Fibroblast of mammary gland (primary cell): ENCODE results near the gene LRRC59.
A peak's percentile ranks its signal among the peaks of the same experiment; 100 is the strongest.
"Not testable (repeated sequence)": the region's sequence is repeated elsewhere in the genome, so short reads cannot be mapped to it uniquely, and the experiment has no call there.

Source experiments
- DNase-seq: peaks from one replicate; pipeline ENCODE4 v3.0.0-alpha.2; 2010; ENCODE audit warnings: low read depth
- H3K4me3 ChIP-seq: 2 replicates; pipeline ENCODE4 v1.5.1; 2011; ENCODE audit warnings: low read depth, mild to moderate bottlenecking, low read length, moderate library complexity; ENCODE audit not compliant: control insufficient read depth
- CTCF ChIP-seq: conservative IDR thresholded peaks from 2 replicates; pipeline ENCODE4 v1.5.1; 2011; ENCODE audit warnings: low read depth, low read length, inconsistent platforms; ENCODE audit not compliant: control insufficient read depth, insufficient read depth

The LRRC59 gene

DNA sequence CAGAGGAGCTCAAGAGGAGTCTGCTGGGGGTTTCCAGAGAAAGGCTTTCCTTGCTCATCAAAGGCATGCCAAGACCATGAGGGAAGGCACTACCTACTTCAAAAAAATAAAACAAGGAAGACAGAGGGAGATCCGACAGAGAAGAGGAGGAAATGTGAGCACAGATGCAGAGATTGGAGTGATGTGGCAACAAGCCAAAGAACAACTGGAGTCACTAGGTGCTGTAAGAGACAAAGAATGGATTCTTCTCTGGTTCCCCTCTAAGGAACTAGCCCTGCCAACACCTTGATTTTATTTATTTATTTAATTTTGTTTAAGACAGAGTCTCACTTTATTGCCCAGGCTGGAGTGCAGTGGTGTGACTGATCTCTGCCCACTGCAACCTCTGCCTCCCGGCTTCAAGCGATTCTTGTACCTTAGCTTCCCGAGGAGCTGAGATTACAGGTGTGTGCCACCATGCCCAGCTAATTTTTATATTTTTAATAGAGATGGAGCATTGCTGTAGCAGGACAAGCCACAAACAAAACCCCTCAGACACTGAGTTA is 14.9 kb upstream of the LRRC59 start:
- no peak for DNase-seq
- no peak overlapping the region for H3K4me3 ChIP-seq
- TF ChIP-seq CTCF, result no peak

DNA sequence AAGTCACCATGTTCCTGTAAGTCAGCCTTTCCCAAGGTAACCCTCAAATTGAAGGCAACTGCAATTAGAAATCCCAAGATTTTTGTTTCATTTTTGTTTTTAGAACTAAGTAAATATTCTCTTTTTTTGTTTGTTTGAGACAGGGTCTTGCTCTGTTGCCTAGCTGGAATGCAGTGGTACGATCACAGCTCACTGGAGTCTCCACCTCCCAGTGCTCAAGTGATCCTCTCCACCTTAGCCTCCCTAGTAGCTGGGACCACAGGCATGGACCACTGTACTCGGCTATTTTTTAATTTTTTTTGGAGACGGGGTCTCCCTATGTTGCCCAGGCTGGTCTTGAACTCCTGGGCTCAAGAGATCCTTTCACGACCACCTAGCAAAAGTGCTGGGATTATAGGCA is 10.6 kb upstream of the LRRC59 start:
- TF ChIP-seq CTCF, result no peak
- no peak for DNase-seq
- no peak overlapping the region for H3K4me3 ChIP-seq

GRCh38 chr17:50406578-50406977 is 9.3 kb upstream of the LRRC59 start:
- H3K4me3 ChIP-seq, result no peak overlapping the region
- DNase-seq, result no peak
- TF ChIP-seq CTCF, result no peak

GRCh38 chr17:50405351-50405750 is 8.0 kb upstream of the LRRC59 start:
- DNase-seq, result not testable (repeated sequence)

GRCh38 chr17:50399591-50399990 is 2.3 kb upstream of the LRRC59 start:
- not testable (repeated sequence) for H3K4me3 ChIP-seq, DNase-seq

More at GRCh38 chr17:50405351-50405750, 8.0 kb upstream of the LRRC59 start:
- not testable (repeated sequence) for H3K4me3 ChIP-seq

DNA sequence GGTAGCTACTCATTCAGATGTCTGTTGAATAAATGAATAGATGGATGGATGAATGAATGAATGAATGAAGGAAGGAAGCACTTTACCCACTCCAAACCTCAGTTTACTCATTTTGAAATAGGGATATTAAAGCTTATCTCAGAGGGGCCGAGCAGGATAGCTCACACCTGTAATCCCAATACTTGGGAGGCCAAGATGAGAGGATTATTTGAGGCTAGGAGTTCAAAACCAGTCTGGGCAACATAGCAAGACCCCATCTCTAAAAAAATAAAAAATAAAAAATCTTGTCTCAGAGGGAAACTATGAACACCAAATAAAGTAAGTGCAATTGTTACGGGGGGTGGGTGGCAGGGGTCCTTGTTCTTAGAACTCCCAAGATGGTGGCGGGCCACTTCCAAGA is 1.3 kb upstream of the LRRC59 start:
- not testable (repeated sequence) for H3K4me3 ChIP-seq

DNA sequence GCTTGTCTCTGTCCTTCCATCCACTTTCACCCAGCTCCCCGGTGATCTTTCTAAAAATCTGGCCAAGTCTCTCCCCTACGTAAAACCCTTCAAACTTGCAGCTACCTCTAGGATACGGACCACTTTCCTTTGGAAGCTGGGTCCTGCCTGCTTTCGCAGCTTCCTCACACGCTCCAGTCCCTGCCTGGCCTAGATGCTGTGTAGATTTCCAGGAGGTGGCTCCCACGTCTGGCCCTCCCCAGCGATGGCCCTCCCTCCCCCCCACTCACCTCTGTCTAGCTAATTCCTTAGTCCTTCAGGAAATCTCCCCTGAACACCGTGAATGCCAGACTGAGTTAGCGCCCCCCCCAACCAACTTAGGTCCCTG is 579 bp upstream of the LRRC59 start:
- TF ChIP-seq CTCF, result no peak
- peak overlapping the region; percentile 99 for H3K4me3 ChIP-seq
- DNase-seq, result no peak

More for the DNA sequence above, 1.3 kb upstream of the LRRC59 start:
- not testable (repeated sequence) for DNase-seq

DNA sequence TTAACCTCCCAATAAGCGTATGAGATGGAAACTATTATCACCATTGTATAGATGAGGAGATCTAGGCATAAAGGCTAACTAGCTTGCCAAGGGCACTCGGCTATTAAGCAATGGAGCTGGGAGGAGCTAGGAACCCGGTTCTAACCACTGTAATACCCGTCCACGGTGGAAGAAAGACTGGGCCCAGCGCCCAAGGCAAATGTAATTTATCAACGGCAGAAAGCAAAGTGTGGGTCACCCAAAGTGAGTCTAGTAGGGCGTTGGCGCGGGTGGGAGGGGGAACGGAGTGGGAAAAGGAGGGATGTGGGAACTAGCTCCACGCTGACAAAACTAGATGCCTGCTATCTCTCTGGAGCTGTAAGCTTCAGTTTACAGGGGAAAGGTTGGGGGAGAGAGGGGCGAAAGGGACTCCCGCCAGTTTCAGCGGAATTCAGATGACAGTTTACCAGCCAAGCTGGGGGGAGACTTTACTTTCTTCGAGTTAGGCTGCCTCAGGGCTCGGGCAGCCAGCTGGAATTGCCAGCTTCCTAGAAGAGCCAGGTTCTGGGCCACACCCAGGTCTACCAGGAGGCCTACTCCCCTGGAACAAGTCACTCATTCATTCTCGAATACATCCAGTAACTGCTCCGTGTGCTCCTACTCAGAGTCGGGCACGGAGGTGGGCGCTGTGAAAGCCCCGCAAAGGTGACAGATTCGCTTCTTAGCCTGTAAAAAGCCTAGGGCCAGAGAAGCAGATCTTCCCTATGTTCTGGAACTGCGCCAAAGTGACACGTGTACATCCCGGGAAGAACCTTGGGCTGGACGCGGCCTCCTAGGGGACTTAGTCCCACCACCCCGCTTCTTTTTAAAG is 837 bp downstream of the LRRC59 start:
- peak; percentile 83 for DNase-seq
- TF ChIP-seq CTCF, result no peak
- peak overlapping the region; percentile 99 for H3K4me3 ChIP-seq
